DOHH2 (cell line): ENCODE measurements around the gene SCLT1.

Experiments
- H3F3A ChIP-seq: fragments of 200-600 bp; sonication (generic), shearing (Covaris generic); 2 replicates; pipeline ENCODE4 v1.6.0; 2016; ENCODE audit warnings: antibody characterized with exemption, mild to moderate bottlenecking; ENCODE audit not compliant: control insufficient read depth, insufficient read depth
- H3K27ac ChIP-seq: fragments of 200-600 bp; sonication (generic); 2 replicates; pipeline ENCODE4 v1.5.1; 2014; ENCODE audit warnings: low read depth, mild to moderate bottlenecking, low read length, moderate library complexity
- H3K27me3 ChIP-seq: fragments of 200-600 bp; sonication (generic); 2 replicates; pipeline ENCODE4 v1.6.1; 2014; ENCODE audit warnings: mild to moderate bottlenecking, low read length, mixed read lengths; ENCODE audit not compliant: control insufficient read depth
- H3K36me3 ChIP-seq: fragments of 200-600 bp; sonication (generic); 2 replicates; pipeline ENCODE4 v1.6.1; 2014; ENCODE audit warnings: mild to moderate bottlenecking, low read length, moderate library complexity, mixed read lengths; ENCODE audit not compliant: control insufficient read depth
- H3K4me1 ChIP-seq: fragments of 200-600 bp; sonication (generic); 2 replicates; pipeline ENCODE4 v1.6.1; 2014; ENCODE audit warnings: mild to moderate bottlenecking, low read length, mixed read lengths; ENCODE audit not compliant: control insufficient read depth
- H3K4me2 ChIP-seq: fragments of 200-600 bp; sonication (generic); 2 replicates; pipeline ENCODE4 v1.6.0; 2014; ENCODE audit warnings: mild to moderate bottlenecking, low read length, moderate library complexity
- H3K4me3 ChIP-seq: fragments of 200-600 bp; sonication (generic); 2 replicates; pipeline ENCODE4 v1.5.1; 2014; ENCODE audit warnings: mild to moderate bottlenecking, low read length, mixed read lengths
- H3K79me2 ChIP-seq: fragments of 200-600 bp; sonication (generic); 2 replicates; pipeline ENCODE4 v1.6.1; 2014; ENCODE audit warnings: mild to moderate bottlenecking, low read length, mixed read lengths; ENCODE audit not compliant: control insufficient read depth
- H3K9me2 ChIP-seq: fragments of 200-600 bp; sonication (generic); replicated peaks from 2 replicates; pipeline ENCODE4 v1.6.1; 2014; ENCODE audit warnings: mild to moderate bottlenecking, low read length, mixed read lengths; ENCODE audit not compliant: control insufficient read depth
- H3K9me3 ChIP-seq: fragments of 200-600 bp; sonication (generic); 2 replicates; pipeline ENCODE4 v1.6.1; 2014; ENCODE audit warnings: antibody characterized with exemption, low read length, mixed read lengths; ENCODE audit not compliant: control insufficient read depth, insufficient read depth
- H4K20me1 ChIP-seq: fragments of 200-600 bp; sonication (generic); 2 replicates; pipeline ENCODE4 v1.6.0; 2014; ENCODE audit warnings: low read depth, mild to moderate bottlenecking, antibody characterized with exemption, low read length, moderate library complexity; ENCODE audit not compliant: control insufficient read depth, insufficient read depth
- EZH2phosphoT487 ChIP-seq: fragments of 200-600 bp; sonication (generic); IDR thresholded peaks from 2 replicates; pipeline ENCODE4 v1.6.1; 2017; ENCODE audit warnings: borderline replicate concordance, mild to moderate bottlenecking, antibody characterized with exemption, low read length, moderate library complexity, mixed read lengths
- TF ChIP-seq, protein P1 (sequence below): fragments of 200-600 bp; sonication (generic); IDR thresholded peaks from one replicate; pipeline ENCODE4 v1.5.1; 2014; ENCODE audit warnings: antibody characterized with exemption, mild to moderate bottlenecking, low read depth, low read length; ENCODE audit not compliant: poor library complexity, severe bottlenecking

The SCLT1 gene

DNA sequence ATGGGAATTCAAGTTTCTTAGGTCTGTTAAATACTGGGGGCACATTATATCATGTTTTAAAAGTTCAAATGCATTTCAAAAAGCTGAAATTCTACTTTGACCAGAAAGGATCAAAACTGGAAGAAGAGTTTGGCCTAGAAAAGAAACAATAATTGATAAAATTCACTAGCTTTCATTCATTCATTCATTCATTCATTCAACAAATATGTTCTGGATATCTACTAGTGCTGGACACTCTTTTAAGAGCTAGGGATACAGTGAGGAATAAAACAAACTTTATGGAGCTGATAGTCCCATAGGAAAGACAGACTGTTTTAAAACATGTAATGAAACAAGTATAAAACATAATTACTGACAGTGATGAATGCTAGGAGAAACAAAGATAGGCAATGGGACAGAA lies 177.8 kb downstream of the SCLT1 start:
- no peak for TF ChIP-seq EZH2phosphoT487
- TF ChIP-seq, protein P1, sequence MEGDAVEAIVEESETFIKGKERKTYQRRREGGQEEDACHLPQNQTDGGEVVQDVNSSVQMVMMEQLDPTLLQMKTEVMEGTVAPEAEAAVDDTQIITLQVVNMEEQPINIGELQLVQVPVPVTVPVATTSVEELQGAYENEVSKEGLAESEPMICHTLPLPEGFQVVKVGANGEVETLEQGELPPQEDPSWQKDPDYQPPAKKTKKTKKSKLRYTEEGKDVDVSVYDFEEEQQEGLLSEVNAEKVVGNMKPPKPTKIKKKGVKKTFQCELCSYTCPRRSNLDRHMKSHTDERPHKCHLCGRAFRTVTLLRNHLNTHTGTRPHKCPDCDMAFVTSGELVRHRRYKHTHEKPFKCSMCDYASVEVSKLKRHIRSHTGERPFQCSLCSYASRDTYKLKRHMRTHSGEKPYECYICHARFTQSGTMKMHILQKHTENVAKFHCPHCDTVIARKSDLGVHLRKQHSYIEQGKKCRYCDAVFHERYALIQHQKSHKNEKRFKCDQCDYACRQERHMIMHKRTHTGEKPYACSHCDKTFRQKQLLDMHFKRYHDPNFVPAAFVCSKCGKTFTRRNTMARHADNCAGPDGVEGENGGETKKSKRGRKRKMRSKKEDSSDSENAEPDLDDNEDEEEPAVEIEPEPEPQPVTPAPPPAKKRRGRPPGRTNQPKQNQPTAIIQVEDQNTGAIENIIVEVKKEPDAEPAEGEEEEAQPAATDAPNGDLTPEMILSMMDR, result no peak
- Histone ChIP-seq H3K27me3 (no peaks in the 10 kb centered on the region), H3K4me3 (no peak overlapping the region), H3K4me1 (no peaks in the 10 kb centered on the region), H3K79me2 (no peaks in the 10 kb centered on the region), H3K27ac (no peak overlapping the region), H3K9me3 (no peaks in the 10 kb centered on the region), H4K20me1 (no peaks in the 10 kb centered on the region), H3K36me3 (no peaks in the 10 kb centered on the region), H3K4me2 (no peak overlapping the region), H3K9me2 (no peaks in the 10 kb centered on the region), H3F3A (no peaks in the 10 kb centered on the region)

DNA sequence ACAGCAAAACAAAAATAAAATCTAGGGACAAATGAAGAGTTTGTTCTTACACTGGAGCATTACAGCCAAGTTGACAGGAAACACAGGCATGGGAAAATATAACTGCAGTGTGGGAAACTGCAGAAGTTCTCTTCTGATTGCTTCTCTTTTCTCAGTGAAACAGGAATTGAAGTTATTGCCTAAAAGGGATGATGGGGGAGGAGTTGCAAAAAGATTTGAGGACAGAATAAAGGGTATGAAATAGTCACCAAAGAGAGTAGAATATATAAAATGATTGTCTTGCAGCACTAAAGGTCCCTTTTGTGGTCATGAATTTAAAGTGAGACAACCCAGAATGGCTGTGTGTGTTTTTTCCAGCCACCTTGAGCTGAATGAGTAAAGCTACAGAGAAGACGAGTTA lies 180.1 kb downstream of the SCLT1 start:
- Histone ChIP-seq H3K36me3 (no peaks in the 10 kb centered on the region), H3K4me1 (no peaks in the 10 kb centered on the region), H3K79me2 (no peaks in the 10 kb centered on the region), H3K4me3 (no peak overlapping the region), H3K27me3 (no peaks in the 10 kb centered on the region), H3K27ac (no peak overlapping the region), H3F3A (no peaks in the 10 kb centered on the region), H3K9me2 (no peaks in the 10 kb centered on the region), H3K9me3 (no peaks in the 10 kb centered on the region), H3K4me2 (no peak overlapping the region), H4K20me1 (no peaks in the 10 kb centered on the region)
- no peak for TF ChIP-seq EZH2phosphoT487
- TF ChIP-seq, protein P1, result no peak

DNA sequence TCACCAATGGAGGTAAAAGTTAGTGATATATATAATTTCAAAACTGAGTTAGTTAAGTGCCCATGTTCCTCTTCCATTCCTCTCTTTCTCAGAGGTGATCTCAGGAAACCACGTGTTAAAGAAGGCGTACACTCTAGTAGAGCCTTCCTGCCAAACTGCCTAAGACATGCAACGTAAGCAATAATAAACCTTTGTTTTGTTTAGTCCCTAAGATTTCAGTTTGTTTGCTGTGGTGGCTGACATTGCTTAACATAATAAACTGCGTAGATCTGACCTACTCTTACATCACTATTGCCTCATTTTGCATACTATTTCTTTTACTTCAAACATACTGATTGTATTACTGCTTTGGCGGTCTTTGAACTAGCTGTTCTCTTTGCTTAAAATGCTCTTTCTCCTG lies 184.6 kb downstream of the SCLT1 start:
- Histone ChIP-seq H3K27ac (no peak overlapping the region), H3K9me2 (no peaks in the 10 kb centered on the region), H3K36me3 (no peaks in the 10 kb centered on the region), H3K79me2 (no peaks in the 10 kb centered on the region), H3K27me3 (no peaks in the 10 kb centered on the region), H3F3A (no peaks in the 10 kb centered on the region), H3K9me3 (no peaks in the 10 kb centered on the region), H4K20me1 (no peaks in the 10 kb centered on the region), H3K4me3 (no peak overlapping the region), H3K4me2 (no peak overlapping the region), H3K4me1 (no peaks in the 10 kb centered on the region)
- TF ChIP-seq EZH2phosphoT487, result no peak
- TF ChIP-seq, protein P1, result no peak

DNA sequence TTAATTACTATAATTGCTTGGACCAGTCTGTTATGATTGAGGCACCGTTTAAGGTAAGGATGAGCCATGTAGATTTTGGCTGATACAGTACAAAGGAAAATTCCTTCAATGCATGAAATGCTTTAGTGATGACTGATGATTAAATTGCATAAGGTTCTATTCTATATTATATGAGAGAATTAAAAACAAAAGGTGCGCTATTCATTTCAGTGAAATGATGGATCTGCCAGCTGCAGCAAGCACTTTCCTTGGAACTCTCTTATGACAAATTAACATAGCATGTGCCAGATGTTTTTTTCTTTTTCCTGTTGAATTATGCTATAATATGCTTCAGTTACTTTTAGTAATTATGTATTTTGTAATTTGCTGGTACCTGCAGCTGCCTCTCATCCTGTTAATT lies 185.4 kb downstream of the SCLT1 start:
- Histone ChIP-seq H3K9me2 (no peaks in the 10 kb centered on the region), H3K4me1 (no peaks in the 10 kb centered on the region), H3K79me2 (no peaks in the 10 kb centered on the region), H3F3A (no peaks in the 10 kb centered on the region), H3K4me3 (no peak overlapping the region), H3K27ac (no peak overlapping the region), H3K27me3 (no peaks in the 10 kb centered on the region), H3K36me3 (no peaks in the 10 kb centered on the region), H3K9me3 (no peaks in the 10 kb centered on the region), H3K4me2 (no peak overlapping the region), H4K20me1 (no peaks in the 10 kb centered on the region)
- TF ChIP-seq EZH2phosphoT487, result no peak
- TF ChIP-seq, protein P1, result no peak
